LNCaP clone FGC (cell line): ENCODE measurements around the gene SKAP1.
"Not testable (repeated sequence)": the region's sequence is repeated elsewhere in the genome, so short reads cannot be mapped to it uniquely, and the experiment has no call there.

Source experiments
- DNase-seq: peaks from one replicate; pipeline ENCODE4 v3.0.0-alpha.2; 2011; ENCODE audit warnings: low read depth
- H3K4me3 ChIP-seq: 2 replicates; pipeline ENCODE4 v1.5.1; 2011; ENCODE audit warnings: mild to moderate bottlenecking, low read depth, low read length, control low read depth
- TF ChIP-seq, protein P1 (sequence below): IDR thresholded peaks from 2 replicates; pipeline ENCODE4 v1.5.1; 2012; ENCODE audit warnings: mild to moderate bottlenecking; ENCODE audit not compliant: control insufficient read depth, insufficient read depth; ENCODE audit errors: extremely low read depth

Gene SKAP1

DNA sequence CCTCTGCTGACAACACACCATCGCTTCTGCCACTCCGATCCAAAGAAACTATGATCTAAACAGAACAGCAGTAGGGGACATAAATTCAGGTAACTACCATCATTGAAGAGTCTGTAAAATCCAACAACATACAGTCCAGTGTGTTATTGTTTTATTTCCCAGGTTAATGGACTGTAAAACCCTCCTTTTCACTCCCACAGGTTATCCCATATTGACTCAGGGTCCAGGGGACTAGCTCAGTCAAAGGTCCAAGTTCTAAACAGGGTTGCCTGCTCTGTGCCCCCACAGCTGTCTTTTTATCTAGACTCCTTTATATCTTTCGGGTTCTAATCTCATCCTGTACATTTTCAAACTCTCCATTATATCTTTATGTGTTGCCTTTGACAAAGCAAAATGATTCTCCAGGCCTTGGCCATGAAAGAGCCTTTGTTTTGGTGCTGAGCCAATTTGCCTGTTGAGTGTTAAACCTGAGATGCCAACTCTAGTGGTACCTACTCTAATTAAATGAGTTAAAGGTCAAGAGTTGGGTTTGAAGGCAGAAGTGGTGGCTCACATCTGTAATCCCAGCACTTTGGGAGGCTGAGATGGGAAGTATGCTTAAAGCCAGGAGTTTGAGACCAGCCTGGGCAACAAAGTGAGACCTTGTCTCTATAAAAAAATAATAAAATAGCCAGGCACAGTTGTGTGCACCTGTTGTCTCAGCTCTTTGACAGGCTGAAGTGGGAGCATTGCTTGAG, 242.0 kb downstream of the SKAP1 start:
- DNase-seq: no peak
- no peak overlapping the region for H3K4me3 ChIP-seq
- TF ChIP-seq, protein P1, sequence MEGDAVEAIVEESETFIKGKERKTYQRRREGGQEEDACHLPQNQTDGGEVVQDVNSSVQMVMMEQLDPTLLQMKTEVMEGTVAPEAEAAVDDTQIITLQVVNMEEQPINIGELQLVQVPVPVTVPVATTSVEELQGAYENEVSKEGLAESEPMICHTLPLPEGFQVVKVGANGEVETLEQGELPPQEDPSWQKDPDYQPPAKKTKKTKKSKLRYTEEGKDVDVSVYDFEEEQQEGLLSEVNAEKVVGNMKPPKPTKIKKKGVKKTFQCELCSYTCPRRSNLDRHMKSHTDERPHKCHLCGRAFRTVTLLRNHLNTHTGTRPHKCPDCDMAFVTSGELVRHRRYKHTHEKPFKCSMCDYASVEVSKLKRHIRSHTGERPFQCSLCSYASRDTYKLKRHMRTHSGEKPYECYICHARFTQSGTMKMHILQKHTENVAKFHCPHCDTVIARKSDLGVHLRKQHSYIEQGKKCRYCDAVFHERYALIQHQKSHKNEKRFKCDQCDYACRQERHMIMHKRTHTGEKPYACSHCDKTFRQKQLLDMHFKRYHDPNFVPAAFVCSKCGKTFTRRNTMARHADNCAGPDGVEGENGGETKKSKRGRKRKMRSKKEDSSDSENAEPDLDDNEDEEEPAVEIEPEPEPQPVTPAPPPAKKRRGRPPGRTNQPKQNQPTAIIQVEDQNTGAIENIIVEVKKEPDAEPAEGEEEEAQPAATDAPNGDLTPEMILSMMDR: no peak

DNA sequence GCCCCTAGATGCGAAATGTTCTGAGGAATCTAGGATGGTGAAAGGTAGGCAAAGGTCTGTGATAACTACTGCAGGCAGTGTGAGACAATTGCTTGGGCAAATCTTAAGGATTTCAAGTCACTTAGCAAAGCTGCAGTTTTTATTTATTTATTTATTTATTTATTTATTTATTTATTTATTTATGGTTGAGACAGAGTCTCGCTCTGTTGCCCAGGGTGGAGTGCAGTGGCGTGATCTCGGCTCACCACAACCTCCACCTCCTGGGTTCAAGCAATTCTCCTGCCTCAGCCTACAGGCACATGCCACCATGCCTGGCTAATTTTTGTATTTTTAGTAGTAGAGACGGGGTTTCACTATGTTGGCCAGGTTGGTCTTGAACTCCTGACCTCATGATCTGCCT, 243.7 kb downstream of the SKAP1 start:
- not testable (repeated sequence) for H3K4me3 ChIP-seq

GRCh38 chr17:48184721-48185120, 245.3 kb downstream of the SKAP1 start:
- TF ChIP-seq, protein P1: no peak
- H3K4me3 ChIP-seq: no peak overlapping the region
- DNase-seq: no peak

More for the DNA sequence above, 243.7 kb downstream of the SKAP1 start:
- DNase-seq: not testable (repeated sequence)

DNA sequence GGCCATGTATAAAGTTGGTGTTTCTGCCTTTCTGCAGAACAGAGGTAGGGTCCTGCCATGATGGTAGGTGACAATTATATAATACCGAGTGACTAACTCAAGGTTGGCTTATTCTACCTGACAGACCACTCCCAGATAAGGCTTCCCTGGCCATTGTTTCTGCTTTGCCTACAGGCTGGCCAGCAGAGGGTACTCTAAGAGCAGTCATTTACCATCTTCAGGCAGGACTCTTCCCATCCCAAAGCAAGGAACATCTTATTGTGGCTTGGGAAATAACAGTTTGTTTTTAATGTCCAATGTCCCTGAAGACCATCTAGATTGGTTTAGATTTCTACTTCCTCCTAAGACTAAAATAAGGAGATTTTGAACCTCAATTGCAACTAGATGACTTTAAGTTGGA, 248.4 kb downstream of the SKAP1 start:
- TF ChIP-seq, protein P1: peak; percentile 84
- no peak overlapping the region for H3K4me3 ChIP-seq
- DNase-seq: no peak

DNA sequence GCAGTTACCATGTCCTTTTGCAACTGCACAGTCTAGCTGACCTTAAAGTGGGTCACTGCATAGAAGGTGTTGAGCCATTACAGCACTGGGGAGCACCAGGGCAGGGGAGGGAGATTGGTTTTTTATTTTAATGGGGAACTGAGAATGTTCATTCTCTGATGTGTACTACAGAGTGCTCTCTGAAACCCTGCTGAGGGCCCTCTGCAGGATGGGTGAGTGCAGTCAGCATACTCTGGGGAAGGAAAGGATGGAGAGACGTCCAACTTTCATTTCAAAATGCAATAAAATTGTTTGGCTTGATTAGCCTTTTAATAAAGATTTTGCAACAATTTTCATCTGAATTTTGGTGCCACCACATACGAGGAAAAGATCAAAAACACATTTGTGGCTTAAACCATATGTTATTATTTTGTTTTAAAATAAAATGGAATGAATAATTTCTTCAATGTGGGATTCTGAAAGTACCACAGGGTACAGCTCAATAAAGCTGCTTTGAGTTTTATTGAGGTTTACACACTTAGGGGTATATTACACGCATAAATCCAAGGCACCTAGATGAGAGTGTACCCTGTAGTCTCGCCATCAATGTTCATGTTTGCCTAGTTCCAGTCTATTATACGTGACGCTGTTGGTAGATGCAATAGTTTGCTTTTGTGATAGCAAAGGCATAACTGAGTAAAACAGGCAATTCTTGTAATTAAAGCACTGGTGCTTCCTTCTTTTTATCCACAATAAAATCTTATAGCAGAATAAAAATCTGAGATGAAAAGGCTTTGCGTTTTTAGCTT, 249.0 kb downstream of the SKAP1 start:
- no peak for DNase-seq
- TF ChIP-seq, protein P1: no peak
- no peak overlapping the region for H3K4me3 ChIP-seq

DNA sequence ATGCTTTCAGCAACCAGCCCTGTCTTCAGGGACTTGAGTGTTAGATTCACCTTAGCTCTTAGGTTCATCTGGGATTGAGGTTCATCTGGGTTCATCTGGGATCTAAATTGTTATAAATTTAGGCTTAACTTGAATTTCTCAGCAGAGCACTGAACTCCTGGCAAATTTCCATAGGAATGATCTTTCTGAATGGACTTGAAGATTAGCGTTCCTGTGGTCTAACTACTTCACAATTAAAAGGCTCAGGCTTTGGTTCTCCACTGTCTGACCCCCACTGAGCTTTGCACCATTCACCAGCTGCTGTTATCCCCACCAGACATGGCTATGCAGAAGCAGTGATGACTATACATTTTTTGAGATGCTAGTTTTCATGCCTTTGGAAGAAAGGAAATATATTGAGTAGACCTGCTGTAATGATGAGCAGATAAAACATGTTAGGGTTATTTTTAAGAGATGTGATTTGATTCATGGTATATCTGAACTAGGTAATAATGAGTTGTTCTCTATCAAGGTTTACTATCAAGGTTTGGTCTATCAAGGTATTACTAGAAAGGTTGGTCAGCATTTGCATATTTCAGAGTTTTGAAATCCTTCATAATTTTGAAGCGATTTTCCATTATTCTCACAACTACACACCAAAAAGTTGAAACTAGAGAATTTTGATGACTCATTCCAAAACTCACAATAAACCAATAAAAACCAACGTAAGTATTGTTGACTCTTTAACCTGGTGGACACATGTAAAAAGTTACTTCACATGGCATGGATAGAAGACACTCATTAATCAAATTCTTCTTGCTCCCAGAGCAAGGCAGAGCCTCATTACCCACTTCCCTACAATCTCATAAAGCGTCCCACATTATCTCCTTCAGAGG, 250.7 kb downstream of the SKAP1 start:
- TF ChIP-seq, protein P1: no peak
- DNase-seq: no peak
- no peak overlapping the region for H3K4me3 ChIP-seq

GRCh38 chr17:48178317-48178716, 251.7 kb downstream of the SKAP1 start:
- TF ChIP-seq, protein P1: no peak
- H3K4me3 ChIP-seq: no peak overlapping the region
- DNase-seq: no peak
